Measurements from ENCODE around the gene TMC1. TPM values are rescaled to one million over a fixed set of nuclear protein-coding genes. Genes with fewer than 3 reads are reported as not detected.

The TMC1 gene
- total and polyA plus RNA-seq, 2 of the 8 experiments (the other 6 are each of a cell fraction or from before 2014, with no cell fraction given): 0.95 to 0.98 TPM

GRCh38 chr9:72779614-72780013 is 258.2 kb downstream of the TMC1 start:
- H2BK20ac ChIP-seq (ENCODE audit: low read length): no peak overlapping the region
- no peak overlapping the region for H3K9ac ChIP-seq (replicated peaks in 1 of 4; ENCODE audit: extremely low read depth in 1 of 4, low read depth in 3 of 4, low read length in 3 of 4)
- POLR2A ChIA-PET (ENCODE audit: partially characterized antibody): no interaction called here
- no peak overlapping the region for H3K4me3 ChIP-seq (ENCODE audit: extremely low read depth in 1 of 4, insufficient read depth in 2 of 4, low read depth in 3 of 4, low read length in 4 of 4)
- no peaks in the 10 kb centered on the region for H4K20me1 ChIP-seq (replicated peaks in 1 of 2; ENCODE audit: control insufficient read depth in 1 of 2, insufficient read depth in 2 of 2, low read length in 2 of 2)
- CTCF ChIA-PET (ENCODE audit: partially characterized antibody): interaction anchor here (1.5 to 1.6 kb wide), 2 partner anchors 16 to 27 kb away, joined by 3 to 4 read pairs; no protein-coding TSS in a partner anchor
- H2AK5ac ChIP-seq (ENCODE audit: low read depth, low read length): no peak overlapping the region
- FAIRE-seq (no peak), DNase-seq (ENCODE audit: low read depth in 1 of 2, low spot score in 2 of 2) (no peak)
- no peak overlapping the region for H3K4me2 ChIP-seq (ENCODE audit: insufficient read depth in 1 of 2, low read depth in 2 of 2, low read length in 2 of 2)
- no peak overlapping the region for H4K8ac ChIP-seq (ENCODE audit: extremely low read depth, insufficient read depth, low read length)
- H3K14ac ChIP-seq (ENCODE audit: insufficient read length): no peak overlapping the region
- H2BK12ac ChIP-seq (ENCODE audit: low read depth, low read length): no peak overlapping the region
- H3K27me3 ChIP-seq (replicated peaks in 1 of 4; ENCODE audit: control insufficient read depth in 3 of 4, extremely low read depth in 1 of 4, insufficient read depth in 3 of 4, low read length in 3 of 4): no peaks in the 10 kb centered on the region
- H4K91ac ChIP-seq (replicated peaks; ENCODE audit: insufficient read length, low read length): no peak overlapping the region
- H3K79me1 ChIP-seq (ENCODE audit: low read depth, low read length): no peaks in the 10 kb centered on the region
- no peak overlapping the region for H3K4ac ChIP-seq (replicated peaks; ENCODE audit: insufficient read length, low read depth, low read length)
- H4K5ac ChIP-seq (ENCODE audit: insufficient read length, low read depth, low read length): no peak overlapping the region
- H2BK15ac ChIP-seq (ENCODE audit: low read length): no peak overlapping the region
- no peak overlapping the region for H3K56ac ChIP-seq (replicated peaks; ENCODE audit: insufficient read length, low read depth, low read length)
- H3K18ac ChIP-seq (ENCODE audit: extremely low read depth, low read length): no peak overlapping the region
- H3K9me3 ChIP-seq (ENCODE audit: insufficient read depth in 2 of 2, low read depth in 1 of 2, low read length in 1 of 2): no peaks in the 10 kb centered on the region
- no peak overlapping the region for H3K27ac ChIP-seq (ENCODE audit: low read depth, low read length)
- no peaks in the 10 kb centered on the region for H3K36me3 ChIP-seq (ENCODE audit: control insufficient read depth in 2 of 4, insufficient read depth in 4 of 4, low read length in 3 of 4)
- H3K79me2 ChIP-seq (ENCODE audit: control insufficient read depth in 1 of 2, insufficient read depth in 2 of 2, low read length in 2 of 2): no peaks in the 10 kb centered on the region
- no peak overlapping the region for H3K23ac ChIP-seq (ENCODE audit: insufficient read length)
- H3K4me1 ChIP-seq (replicated peaks in 1 of 4; ENCODE audit: control insufficient read depth in 3 of 4, insufficient read depth in 4 of 4, low read length in 3 of 4): no peaks in the 10 kb centered on the region
- H3K23me2 ChIP-seq (ENCODE audit: low read depth, low read length): no peaks in the 10 kb centered on the region
- no peak overlapping the region for H2AFZ ChIP-seq (ENCODE audit: low read length)
- H2BK5ac ChIP-seq (ENCODE audit: low read depth, low read length): no peak overlapping the region
- H2BK120ac ChIP-seq (replicated peaks; ENCODE audit: low read depth, low read length): no peak overlapping the region
- TF ChIP-seq USF2 (IDR thresholded peaks at IDR 0.05; ENCODE audit: low read length): no peak
- TF ChIP-seq RBBP5 (IDR thresholded peaks at IDR 0.05; ENCODE audit: borderline replicate concordance, low read depth, low read length): no peak
- no peak for TF ChIP-seq SP2 (IDR thresholded peaks at IDR 0.05; ENCODE audit: low read length)
- TF ChIP-seq CTBP2 (IDR thresholded peaks at IDR 0.05; ENCODE audit: borderline replicate concordance, insufficient read depth, insufficient read length, low read length): no peak
- TF ChIP-seq ZNF274 (IDR thresholded peaks at IDR 0.05; ENCODE audit: borderline replicate concordance, extremely low read depth, low read length): no peak
- TF ChIP-seq POLR2A (IDR thresholded peaks at IDR 0.05; ENCODE audit: control extremely low read depth in 1 of 2, low read depth in 2 of 2, low read length in 2 of 2): no peak
- no peak for TF ChIP-seq NANOG (IDR thresholded peaks at IDR 0.05; ENCODE audit: insufficient read depth, low read depth, low read length, poor library complexity, severe bottlenecking)
- TF ChIP-seq RAD21 (IDR thresholded peaks at IDR 0.05 in 1 of 2, conservative IDR thresholded peaks at IDR 0.05 in 1 of 2; ENCODE audit: low read depth in 2 of 2, low read length in 2 of 2): no peak
- TF ChIP-seq RFX5 (IDR thresholded peaks at IDR 0.05; ENCODE audit: borderline replicate concordance, low read depth, low read length): no peak
- TF ChIP-seq SUZ12 (IDR thresholded peaks at IDR 0.05; ENCODE audit: low read length): no peak
- TF ChIP-seq ATF2 (IDR thresholded peaks at IDR 0.05; ENCODE audit: low read length): no peak
- no peak for TF ChIP-seq YY1 (IDR thresholded peaks at IDR 0.05; ENCODE audit: low read depth, low read length)

Measured in H1 (cell line).